ENCODE results near the gene DOK4.

GRCh38 chr16:57468346-57468745 is 17.9 kb downstream of the DOK4 start:
- TF ChIP-seq POLR2AphosphoS5 (IDR thresholded peaks at IDR 0.05; ENCODE audit: insufficient read depth, low read depth, low read length): no peak
- no peak for TF ChIP-seq POLR2A (IDR thresholded peaks at IDR 0.05; ENCODE audit: low read depth, low read length)
- TF ChIP-seq, protein P1, sequence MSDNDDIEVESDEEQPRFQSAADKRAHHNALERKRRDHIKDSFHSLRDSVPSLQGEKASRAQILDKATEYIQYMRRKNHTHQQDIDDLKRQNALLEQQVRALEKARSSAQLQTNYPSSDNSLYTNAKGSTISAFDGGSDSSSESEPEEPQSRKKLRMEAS (IDR thresholded peaks at IDR 0.05; ENCODE audit: insufficient read depth, insufficient read length): no peak
- TF ChIP-seq GATA2 (IDR thresholded peaks at IDR 0.05; ENCODE audit: insufficient read depth, insufficient read length, low read depth, low read length): no peak
- TF ChIP-seq, protein P2, sequence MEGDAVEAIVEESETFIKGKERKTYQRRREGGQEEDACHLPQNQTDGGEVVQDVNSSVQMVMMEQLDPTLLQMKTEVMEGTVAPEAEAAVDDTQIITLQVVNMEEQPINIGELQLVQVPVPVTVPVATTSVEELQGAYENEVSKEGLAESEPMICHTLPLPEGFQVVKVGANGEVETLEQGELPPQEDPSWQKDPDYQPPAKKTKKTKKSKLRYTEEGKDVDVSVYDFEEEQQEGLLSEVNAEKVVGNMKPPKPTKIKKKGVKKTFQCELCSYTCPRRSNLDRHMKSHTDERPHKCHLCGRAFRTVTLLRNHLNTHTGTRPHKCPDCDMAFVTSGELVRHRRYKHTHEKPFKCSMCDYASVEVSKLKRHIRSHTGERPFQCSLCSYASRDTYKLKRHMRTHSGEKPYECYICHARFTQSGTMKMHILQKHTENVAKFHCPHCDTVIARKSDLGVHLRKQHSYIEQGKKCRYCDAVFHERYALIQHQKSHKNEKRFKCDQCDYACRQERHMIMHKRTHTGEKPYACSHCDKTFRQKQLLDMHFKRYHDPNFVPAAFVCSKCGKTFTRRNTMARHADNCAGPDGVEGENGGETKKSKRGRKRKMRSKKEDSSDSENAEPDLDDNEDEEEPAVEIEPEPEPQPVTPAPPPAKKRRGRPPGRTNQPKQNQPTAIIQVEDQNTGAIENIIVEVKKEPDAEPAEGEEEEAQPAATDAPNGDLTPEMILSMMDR (IDR thresholded peaks at IDR 0.05; ENCODE audit: extremely low read depth in 1 of 2, insufficient read depth in 1 of 2, low read depth in 1 of 2, low read length in 2 of 2): no peak
- no peak for TF ChIP-seq EZH2 (IDR thresholded peaks at IDR 0.05; ENCODE audit: borderline replicate concordance, low read depth, low read length, severe bottlenecking)

Measured in endothelial cell of umbilical vein (primary cell).